ENCODE data around the gene ZGRF1. TPM values are rescaled to one million over a fixed set of nuclear protein-coding genes. Genes with fewer than 3 reads are reported as not detected.
"Not testable (repeated sequence)": the region's sequence is repeated elsewhere in the genome, so short reads cannot be mapped to it uniquely, and the experiment has no call there.

Gene ZGRF1
- total RNA-seq, 1 donor from 2014 or later: 19.9 TPM

GRCh38 chr4:112637552-112637866 is 800 bp upstream of the ZGRF1 start:
- no peak for DNase-seq

- peak; percentile 66 for DNase-seq
Measured at GRCh38 chr4:112633477-112634235, 3.1 kb downstream of the ZGRF1 start.

- no peak for DNase-seq
Measured at GRCh38 chr4:112626228-112626627, 10.5 kb downstream of the ZGRF1 start.

- DNase-seq: no peak
Measured at GRCh38 chr4:112616984-112617383, 19.7 kb downstream of the ZGRF1 start.

- DNase-seq: not testable (repeated sequence)
Measured at GRCh38 chr4:112612814-112613213, 23.9 kb downstream of the ZGRF1 start.

- DNase-seq: peak; percentile 80
Measured at GRCh38 chr4:112604589-112604988, 32.1 kb downstream of the ZGRF1 start.

GRCh38 chr4:112594993-112595392 is 41.7 kb downstream of the ZGRF1 start:
- no peak for DNase-seq

GRCh38 chr4:112593438-112594133 is 43.1 kb downstream of the ZGRF1 start:
- no peak for DNase-seq

- no peak for DNase-seq
Measured at GRCh38 chr4:112592717-112593116, 44.0 kb downstream of the ZGRF1 start.

- no peak for DNase-seq
Measured at GRCh38 chr4:112591593-112591992, 45.1 kb downstream of the ZGRF1 start.

GRCh38 chr4:112589206-112589605 is 47.5 kb downstream of the ZGRF1 start:
- DNase-seq: no peak

- DNase-seq: no peak
Measured at GRCh38 chr4:112585977-112586736, 50.6 kb downstream of the ZGRF1 start.

GRCh38 chr4:112567536-112567935 is 69.2 kb downstream of the ZGRF1 start:
- DNase-seq: no peak

GRCh38 chr4:112564706-112565270 is 71.9 kb downstream of the ZGRF1 start:
- no peak for DNase-seq

- DNase-seq: no peak
Measured at GRCh38 chr4:112563431-112564200, 73.1 kb downstream of the ZGRF1 start.

GRCh38 chr4:112562254-112562879 is 74.3 kb downstream of the ZGRF1 start:
- no peak for DNase-seq

- no peak for DNase-seq
Measured at GRCh38 chr4:112560084-112560483, 76.6 kb downstream of the ZGRF1 start.

- no peak for DNase-seq
Measured at GRCh38 chr4:112559053-112559452, 77.7 kb downstream of the ZGRF1 start.

- no peak for DNase-seq
Measured at GRCh38 chr4:112557676-112558411, 78.9 kb downstream of the ZGRF1 start.

- not testable (repeated sequence) for DNase-seq
Measured at GRCh38 chr4:112554271-112554670, 82.4 kb downstream of the ZGRF1 start.

GRCh38 chr4:112552668-112553067 is 84.0 kb downstream of the ZGRF1 start:
- DNase-seq: no peak

All from tongue (tissue), 2 donors.